GM20000 (cell line): ENCODE results near the gene SYF2.
A peak's percentile ranks its signal among the peaks of the same experiment; 100 is the strongest.

Experiments
- DNase-seq: peaks from one replicate; pipeline ENCODE4 v3.0.0; 2012; ENCODE audit warnings: low spot score
- CTCF ChIP-seq: IDR thresholded peaks from 2 replicates; pipeline ENCODE4 v1.5.1; 2012; ENCODE audit warnings: mild to moderate bottlenecking, control low read depth; ENCODE audit errors: extremely low read depth, missing control alignments

Gene SYF2

GRCh38 chr1:25257196-25257595 is 24.9 kb upstream of the SYF2 start:
- DNase-seq, result no peak
- no peak for TF ChIP-seq CTCF

GRCh38 chr1:25256578-25256965 is 24.3 kb upstream of the SYF2 start:
- DNase-seq, result no peak
- TF ChIP-seq CTCF, result no peak

GRCh38 chr1:25255706-25256577 is 23.6 kb upstream of the SYF2 start:
- DNase-seq, result no peak
- no peak for TF ChIP-seq CTCF

GRCh38 chr1:25253911-25254310 is 21.6 kb upstream of the SYF2 start:
- no peak for TF ChIP-seq CTCF
- no peak for DNase-seq

GRCh38 chr1:25247829-25248754 is 15.8 kb upstream of the SYF2 start:
- DNase-seq, result no peak
- TF ChIP-seq CTCF, result no peak

GRCh38 chr1:25247024-25247828 is 14.9 kb upstream of the SYF2 start, which contains the start of gene RSRP1:
Gene RSRP1, minus strand, starts transcription at chr1:25247454. Its CDS starts 491 bp downstream, at chr1:25246963.
- TF ChIP-seq CTCF, result no peak
- peak; percentile 100 for DNase-seq
